Panc1 (cell line): Measurements from ENCODE around the gene C1orf226.

Source experiments
- POLR2AphosphoS5 ChIP-seq: IDR thresholded peaks from 2 replicates; pipeline ENCODE4 v1.6.1; 2012; ENCODE audit warnings: mild to moderate bottlenecking, low read depth, low read length, moderate library complexity
- TF ChIP-seq, protein P1 (sequence below): fragments of 450-650 bp; IDR thresholded peaks from 2 replicates; pipeline ENCODE4 v1.5.1; 2017; ENCODE audit warnings: mild to moderate bottlenecking

- TF ChIP-seq, protein P1, sequence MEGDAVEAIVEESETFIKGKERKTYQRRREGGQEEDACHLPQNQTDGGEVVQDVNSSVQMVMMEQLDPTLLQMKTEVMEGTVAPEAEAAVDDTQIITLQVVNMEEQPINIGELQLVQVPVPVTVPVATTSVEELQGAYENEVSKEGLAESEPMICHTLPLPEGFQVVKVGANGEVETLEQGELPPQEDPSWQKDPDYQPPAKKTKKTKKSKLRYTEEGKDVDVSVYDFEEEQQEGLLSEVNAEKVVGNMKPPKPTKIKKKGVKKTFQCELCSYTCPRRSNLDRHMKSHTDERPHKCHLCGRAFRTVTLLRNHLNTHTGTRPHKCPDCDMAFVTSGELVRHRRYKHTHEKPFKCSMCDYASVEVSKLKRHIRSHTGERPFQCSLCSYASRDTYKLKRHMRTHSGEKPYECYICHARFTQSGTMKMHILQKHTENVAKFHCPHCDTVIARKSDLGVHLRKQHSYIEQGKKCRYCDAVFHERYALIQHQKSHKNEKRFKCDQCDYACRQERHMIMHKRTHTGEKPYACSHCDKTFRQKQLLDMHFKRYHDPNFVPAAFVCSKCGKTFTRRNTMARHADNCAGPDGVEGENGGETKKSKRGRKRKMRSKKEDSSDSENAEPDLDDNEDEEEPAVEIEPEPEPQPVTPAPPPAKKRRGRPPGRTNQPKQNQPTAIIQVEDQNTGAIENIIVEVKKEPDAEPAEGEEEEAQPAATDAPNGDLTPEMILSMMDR, result no peak
- no peak for TF ChIP-seq POLR2AphosphoS5
These were observed 21.8 kb upstream of the C1orf226 start for GRCh38 chr1:162359523-162360236.
